GM10248 (cell line): ENCODE measurements around the gene CDK13.
A peak's percentile ranks its signal among the peaks of the same experiment; 100 is the strongest.

ENCODE experiments used
- CTCF ChIA-PET: fragments of 300-600 bp; sonication (Branson Sonifier 250); formaldehyde crosslinking; extraction: SDS; loops from one replicate; lab custom pipeline; 2021; ENCODE audit warnings: antibody characterized with exemption; lab: Yijun Ruan, JAX
- POLR2A ChIA-PET: fragments of 350-650 bp; sonication (Branson Sonifier 250); formaldehyde crosslinking; extraction: SDS; loops from one replicate; lab custom pipeline; 2020; ENCODE audit warnings: antibody characterized with exemption; lab: Yijun Ruan, JAX
- DNase-seq: peaks from one replicate; pipeline ENCODE4 v3.0.0; 2012; ENCODE audit errors: extremely low spot score
- CTCF ChIP-seq: IDR thresholded peaks from 2 replicates; pipeline ENCODE4 v1.5.1; 2012; ENCODE audit warnings: mild to moderate bottlenecking, low read depth; ENCODE audit errors: extremely low read depth, missing control alignments, control extremely low read depth

Gene CDK13

GRCh38 chr7:39971924-39972323 is 21.9 kb downstream of the CDK13 start:
- POLR2A ChIA-PET = interaction anchor here (1.0 to 1.4 kb wide), 2 partner anchors 12 to 15 kb away, joined by 4 to 5 read pairs; no protein-coding TSS in a partner anchor
- peak; percentile 16 for DNase-seq
- no peak for TF ChIP-seq CTCF
- CTCF ChIA-PET = interaction anchor here (0.7 to 2.5 kb wide), 2 partner anchors 15 to 22 kb away, joined by 3 to 8 read pairs; partner anchors contain the start of gene CDK13

- no peak for DNase-seq
- POLR2A ChIA-PET = no interaction called here
- TF ChIP-seq CTCF = no peak
- CTCF ChIA-PET = interaction anchor here (1.6 to 2.5 kb wide), 2 partner anchors 17 to 78 kb away, joined by 3 to 8 read pairs; no protein-coding TSS in a partner anchor
Observed at GRCh38 chr7:39973801-39974200, 23.7 kb downstream of the CDK13 start.

- POLR2A ChIA-PET = no interaction called here
- no peak for DNase-seq
- TF ChIP-seq CTCF = no peak
- CTCF ChIA-PET = interaction anchor here (1.0 to 3.9 kb wide), 6 partner anchors 10 to 24 kb away, joined by 3 to 12 read pairs (median 5); no protein-coding TSS in a partner anchor
Observed at GRCh38 chr7:39978230-39978934, 28.3 kb downstream of the CDK13 start.

GRCh38 chr7:39979406-39980073 is 29.5 kb downstream of the CDK13 start:
- ChIA-PET CTCF (interaction anchor here (1.0 to 3.9 kb wide), 4 partner anchors 9 to 25 kb away, joined by 4 to 12 read pairs (median 8); no protein-coding TSS in a partner anchor), POLR2A (no interaction called here)
- TF ChIP-seq CTCF = no peak
- DNase-seq = no peak

GRCh38 chr7:39985398-39985918 is 35.4 kb downstream of the CDK13 start:
- DNase-seq = no peak

More at GRCh38 chr7:39985398-39985918, 35.4 kb downstream of the CDK13 start:
- no peak for TF ChIP-seq CTCF
- POLR2A ChIA-PET = no interaction called here
- CTCF ChIA-PET = interaction anchor here (0.9 to 1.7 kb wide), 3 partner anchors 11 to 68 kb away, joined by 3 to 5 read pairs (median 4); no protein-coding TSS in a partner anchor
